ENCODE results near the gene CIBAR2. TPM values are rescaled to one million over a fixed set of nuclear protein-coding genes. Genes with fewer than 3 reads are reported as not detected.

The CIBAR2 gene
- total RNA-seq, 2 experiments from 2014 or later: 0.50 TPM; not detected in 1

DNA sequence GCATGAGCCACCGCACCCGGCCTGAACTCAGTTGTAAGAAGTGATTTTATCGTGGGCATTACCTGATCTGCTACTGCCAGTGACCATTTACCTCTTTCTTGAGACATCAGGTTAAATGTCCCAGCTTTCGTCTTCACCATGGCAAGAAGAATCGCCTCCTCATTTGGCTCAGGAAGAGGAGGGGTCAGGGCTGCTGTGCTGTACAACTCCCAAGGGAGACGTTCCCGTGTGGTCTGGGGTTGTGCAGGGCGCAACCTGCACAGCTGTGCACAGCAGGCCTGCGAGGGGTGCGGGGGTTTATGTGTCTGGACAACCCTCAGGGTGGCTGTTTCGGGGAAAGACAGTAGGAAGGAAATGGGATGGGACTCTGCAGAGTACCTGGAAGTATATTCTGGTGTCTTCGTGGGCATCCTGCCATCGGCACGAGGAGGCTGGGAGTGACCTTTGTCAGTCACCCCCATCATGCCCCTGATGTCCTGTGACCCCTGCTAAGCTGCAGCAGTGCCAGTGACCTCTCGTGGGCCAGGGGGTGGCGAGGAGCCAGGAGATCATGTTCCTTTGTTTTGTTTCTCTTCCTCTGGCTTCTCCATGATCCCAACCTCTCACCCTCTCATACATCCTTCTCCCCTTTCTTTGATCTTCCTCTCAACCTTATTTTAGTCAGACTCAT, 27.3 kb downstream of the CIBAR2 start:
- H3K36me3 ChIP-seq (ENCODE audit: insufficient read depth, low read length): no peaks in the 10 kb centered on the region
- peaks cover 34% of the 10 kb centered on the region for H3K4me1 ChIP-seq (ENCODE audit: insufficient read depth, low read length, poor library complexity, severe bottlenecking)
- no peak overlapping the region for H2AFZ ChIP-seq (ENCODE audit: low read length)
- intact Hi-C loops (cut with micrococcal nuclease; ENCODE audit: unreplicated experiment): loop anchor here (5.0 kb wide), 1 partner anchor 73 kb away; the partner anchor contains the start of gene ZDHHC7
- TF ChIP-seq, protein P1, sequence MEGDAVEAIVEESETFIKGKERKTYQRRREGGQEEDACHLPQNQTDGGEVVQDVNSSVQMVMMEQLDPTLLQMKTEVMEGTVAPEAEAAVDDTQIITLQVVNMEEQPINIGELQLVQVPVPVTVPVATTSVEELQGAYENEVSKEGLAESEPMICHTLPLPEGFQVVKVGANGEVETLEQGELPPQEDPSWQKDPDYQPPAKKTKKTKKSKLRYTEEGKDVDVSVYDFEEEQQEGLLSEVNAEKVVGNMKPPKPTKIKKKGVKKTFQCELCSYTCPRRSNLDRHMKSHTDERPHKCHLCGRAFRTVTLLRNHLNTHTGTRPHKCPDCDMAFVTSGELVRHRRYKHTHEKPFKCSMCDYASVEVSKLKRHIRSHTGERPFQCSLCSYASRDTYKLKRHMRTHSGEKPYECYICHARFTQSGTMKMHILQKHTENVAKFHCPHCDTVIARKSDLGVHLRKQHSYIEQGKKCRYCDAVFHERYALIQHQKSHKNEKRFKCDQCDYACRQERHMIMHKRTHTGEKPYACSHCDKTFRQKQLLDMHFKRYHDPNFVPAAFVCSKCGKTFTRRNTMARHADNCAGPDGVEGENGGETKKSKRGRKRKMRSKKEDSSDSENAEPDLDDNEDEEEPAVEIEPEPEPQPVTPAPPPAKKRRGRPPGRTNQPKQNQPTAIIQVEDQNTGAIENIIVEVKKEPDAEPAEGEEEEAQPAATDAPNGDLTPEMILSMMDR (conservative IDR thresholded peaks at IDR 0.05; ENCODE audit: low read length): no peak
- TF ChIP-seq EZH2phosphoT487 (IDR thresholded peaks at IDR 0.05; ENCODE audit: borderline replicate concordance, low read depth, low read length): no peak
- H3K9me2 ChIP-seq (ENCODE audit: insufficient read depth, low read length): no peaks in the 10 kb centered on the region
- no peak overlapping the region for H3K27ac ChIP-seq (ENCODE audit: low read depth, low read length, poor library complexity, severe bottlenecking)
- BruUV-seq (replicated peaks): no TSS peak
- CTCF ChIA-PET (ENCODE audit: unreplicated experiment): interaction anchor here (1.5 kb wide), 1 partner anchor 18 kb away, joined by 3 read pairs; no protein-coding TSS in a partner anchor
- peak; percentile 65 for DNase-seq (ENCODE audit: low spot score)
- H4K20me1 ChIP-seq (ENCODE audit: insufficient read depth, low read length): no peaks in the 10 kb centered on the region
- H3K4me2 ChIP-seq (ENCODE audit: low read length): peak overlapping the region; percentile 30
- no peak overlapping the region for H3K4me3 ChIP-seq (ENCODE audit: low read depth, low read length, poor library complexity, severe bottlenecking)
- H3K79me2 ChIP-seq (ENCODE audit: insufficient read depth, low read depth, low read length): no peaks in the 10 kb centered on the region
- POLR2A ChIA-PET: no interaction called here
- no peaks in the 10 kb centered on the region for H3K9me3 ChIP-seq (ENCODE audit: low read length)

DNA sequence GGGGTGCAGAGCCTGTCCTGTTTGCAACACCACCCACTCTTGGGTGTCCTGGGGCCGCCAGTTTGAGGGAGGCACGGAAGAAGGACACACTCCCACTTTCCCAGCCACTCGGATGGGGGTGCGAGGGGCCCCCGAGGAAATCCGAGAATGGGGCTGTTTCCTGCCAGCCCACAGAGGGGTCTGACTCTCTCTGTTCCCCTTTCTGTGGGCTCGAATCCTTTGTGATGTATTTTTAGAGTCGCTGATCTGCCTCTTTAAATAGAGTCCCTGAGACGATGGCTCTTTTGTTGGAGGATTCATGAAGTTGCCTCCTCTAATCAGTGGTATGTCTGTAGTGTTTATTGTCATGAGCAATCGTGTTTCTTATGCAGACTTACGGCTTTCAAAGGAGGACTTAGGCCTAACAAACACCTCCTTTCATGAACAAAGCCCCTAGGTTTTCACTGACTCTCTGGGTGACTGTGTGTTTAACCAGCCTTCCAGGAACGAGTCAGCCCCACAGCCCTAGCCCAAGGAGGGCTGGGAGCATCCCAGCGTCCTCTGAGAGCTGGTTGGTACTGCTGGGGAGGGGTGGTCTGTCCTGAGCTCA, 29.1 kb downstream of the CIBAR2 start:
- Histone ChIP-seq H2AFZ (ENCODE audit: low read length) (peak overlapping the region; percentile 78; the same call in 1 of the 2 replicates), H3K9me2 (ENCODE audit: insufficient read depth, low read length) (no peaks in the 10 kb centered on the region), H3K79me2 (ENCODE audit: insufficient read depth, low read depth, low read length) (no peaks in the 10 kb centered on the region), H3K4me1 (ENCODE audit: insufficient read depth, low read length, poor library complexity, severe bottlenecking) (peaks cover 34% of the 10 kb centered on the region), H3K27ac (ENCODE audit: low read depth, low read length, poor library complexity, severe bottlenecking) (no peak overlapping the region), H3K4me3 (ENCODE audit: low read depth, low read length, poor library complexity, severe bottlenecking) (no peak overlapping the region), H4K20me1 (ENCODE audit: insufficient read depth, low read length) (no peaks in the 10 kb centered on the region), H3K4me2 (ENCODE audit: low read length) (peak overlapping the region; percentile 56), H3K36me3 (ENCODE audit: insufficient read depth, low read length) (no peaks in the 10 kb centered on the region), H3K9me3 (ENCODE audit: low read length) (no peaks in the 10 kb centered on the region)
- POLR2A ChIA-PET: interaction anchor here (0.6 to 1.1 kb wide), 2 partner anchors 24 to 56 kb away, joined by 3 to 4 read pairs; partner anchors contain the start of gene KIAA0513
- intact Hi-C loops (cut with micrococcal nuclease; ENCODE audit: unreplicated experiment): no loop called here
- TF ChIP-seq, protein P1 (conservative IDR thresholded peaks at IDR 0.05; ENCODE audit: low read length): no peak
- TF ChIP-seq EZH2phosphoT487 (IDR thresholded peaks at IDR 0.05; ENCODE audit: borderline replicate concordance, low read depth, low read length): no peak
- peak; percentile 42 for DNase-seq (ENCODE audit: low spot score)
- CTCF ChIA-PET (ENCODE audit: unreplicated experiment): interaction anchor here (1.5 kb wide), 1 partner anchor 20 kb away, joined by 3 read pairs; no protein-coding TSS in a partner anchor
- no TSS peak for BruUV-seq (replicated peaks)

All from OCI-LY7 (cell line).